HUES6 (cell line): ENCODE measurements around the gene TAF11L8.
"Not testable (repeated sequence)": the region's sequence is repeated elsewhere in the genome, so short reads cannot be mapped to it uniquely, and the experiment has no call there.

Experiments used
- H3K27ac ChIP-seq: 2 replicates; pipeline ENCODE4 v1.7.0; 2013; ENCODE audit warnings: low read depth, mild to moderate bottlenecking, low read length, inconsistent platforms
- H3K27me3 ChIP-seq: 2 replicates; pipeline ENCODE4 v1.6.1; 2013; ENCODE audit warnings: low read length; ENCODE audit not compliant: control insufficient read depth, insufficient read depth
- H3K36me3 ChIP-seq: 2 replicates; pipeline ENCODE4 v1.6.1; 2013; ENCODE audit warnings: low read length; ENCODE audit not compliant: control insufficient read depth, insufficient read depth
- H3K4me1 ChIP-seq: 2 replicates; pipeline ENCODE4 v1.6.1; 2013; ENCODE audit warnings: low read length; ENCODE audit not compliant: control insufficient read depth, insufficient read depth
- H3K4me3 ChIP-seq: 2 replicates; pipeline ENCODE4 v1.5.1; 2013; ENCODE audit warnings: low read depth, low read length
- H3K9ac ChIP-seq: one replicate; pipeline ENCODE4 v1.6.1; 2013; ENCODE audit warnings: mild to moderate bottlenecking, low read length
- H3K9me3 ChIP-seq: 2 replicates; pipeline ENCODE4 v1.6.1; 2013; ENCODE audit warnings: low read depth, low read length; ENCODE audit not compliant: control insufficient read depth, insufficient read depth

The TAF11L8 gene

GRCh38 chr5:17597728-17598127 is 7.0 kb upstream of the TAF11L8 start, which contains the start of gene TAF11L10:
TAF11L10 (minus strand) TSS chr5:17597828.
- H3K9me3 ChIP-seq, H3K4me3 ChIP-seq, H3K9ac ChIP-seq, H3K27ac ChIP-seq, H3K4me1 ChIP-seq, H3K36me3 ChIP-seq, H3K27me3 ChIP-seq: not testable (repeated sequence)

GRCh38 chr5:17594255-17594654 is 3.5 kb upstream of the TAF11L8 start, which contains the start of gene TAF11L9:
TAF11L9 (minus strand) TSS chr5:17594394.
- not testable (repeated sequence) for H3K27me3 ChIP-seq, H3K36me3 ChIP-seq, H3K27ac ChIP-seq

GRCh38 chr5:17585658-17586057 is 5.1 kb downstream of the TAF11L8 start, which contains the start of gene TAF11L7:
TAF11L7 (minus strand) TSS chr5:17585758.
- H3K9me3 ChIP-seq, H3K36me3 ChIP-seq, H3K27me3 ChIP-seq, H3K4me3 ChIP-seq, H3K4me1 ChIP-seq, H3K27ac ChIP-seq, H3K9ac ChIP-seq: not testable (repeated sequence)

More at GRCh38 chr5:17594255-17594654, 3.5 kb upstream of the TAF11L8 start, which contains the start of gene TAF11L9:
- H3K4me3 ChIP-seq, H3K9me3 ChIP-seq, H3K4me1 ChIP-seq, H3K9ac ChIP-seq: not testable (repeated sequence)
